Activated CD8-positive, alpha-beta memory T cell treated with anti-CD3 and anti-CD28 coated beads, Interleukin-2, amount 50 U/mL, for 24 hours (primary cell): Measurements from ENCODE around the gene ENKUR.
"Not testable (repeated sequence)": the region's sequence is repeated elsewhere in the genome, so short reads cannot be mapped to it uniquely, and the experiment has no call there.

ENCODE experiments used
- DNase-seq: peaks from one replicate; pipeline ENCODE4 v3.0.0-alpha.2; 2020; ENCODE audit errors: extremely low read depth

ENKUR gene

GRCh38 chr10:24973163-24973562 is 42.8 kb downstream of the ENKUR start:
- no peak for DNase-seq

DNA sequence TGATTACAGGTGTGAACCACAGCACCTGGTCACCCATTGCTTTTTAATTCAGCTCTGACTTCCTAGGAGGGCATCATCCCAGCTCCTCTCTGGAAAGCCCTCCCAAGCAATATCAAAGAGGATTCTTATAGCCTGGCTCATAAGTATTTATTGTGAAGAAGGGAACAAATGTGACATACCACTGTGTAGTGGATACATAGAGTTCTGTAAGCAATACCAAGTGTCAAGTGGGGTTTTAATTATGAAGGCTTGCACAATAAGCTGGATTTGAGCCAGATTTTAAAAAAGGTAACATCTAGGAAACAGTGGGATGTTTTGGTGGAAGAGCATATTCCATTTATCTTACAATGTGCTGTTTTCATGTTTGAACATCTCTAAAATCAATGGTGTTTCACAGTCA is 44.6 kb downstream of the ENKUR start:
- no peak for DNase-seq

DNA sequence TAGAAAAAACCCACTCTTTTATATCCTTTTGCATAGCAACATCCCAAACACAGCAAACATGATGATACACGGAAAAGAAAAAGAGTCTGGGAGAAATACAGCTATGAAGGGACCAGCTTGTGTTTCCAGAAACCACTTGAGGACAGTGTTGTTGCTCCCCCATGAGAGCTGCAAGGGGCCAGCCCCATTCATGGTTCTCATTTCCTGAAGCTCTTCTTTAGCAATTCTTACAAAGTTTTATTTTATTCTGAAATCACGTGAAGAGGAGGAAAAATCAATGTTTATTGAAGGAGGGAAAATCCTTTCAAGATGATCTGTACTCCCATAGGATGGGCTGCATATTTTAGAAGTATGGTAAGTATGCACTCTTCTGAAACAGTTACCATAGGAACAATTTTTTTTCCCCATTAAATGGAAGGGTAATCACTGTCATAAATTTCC is 46.1 kb downstream of the ENKUR start:
- DNase-seq, result no peak

- not testable (repeated sequence) for DNase-seq
Observed at GRCh38 chr10:24968951-24969350, 47.0 kb downstream of the ENKUR start.

GRCh38 chr10:24968349-24968748 is 47.6 kb downstream of the ENKUR start:
- DNase-seq, result no peak

DNA sequence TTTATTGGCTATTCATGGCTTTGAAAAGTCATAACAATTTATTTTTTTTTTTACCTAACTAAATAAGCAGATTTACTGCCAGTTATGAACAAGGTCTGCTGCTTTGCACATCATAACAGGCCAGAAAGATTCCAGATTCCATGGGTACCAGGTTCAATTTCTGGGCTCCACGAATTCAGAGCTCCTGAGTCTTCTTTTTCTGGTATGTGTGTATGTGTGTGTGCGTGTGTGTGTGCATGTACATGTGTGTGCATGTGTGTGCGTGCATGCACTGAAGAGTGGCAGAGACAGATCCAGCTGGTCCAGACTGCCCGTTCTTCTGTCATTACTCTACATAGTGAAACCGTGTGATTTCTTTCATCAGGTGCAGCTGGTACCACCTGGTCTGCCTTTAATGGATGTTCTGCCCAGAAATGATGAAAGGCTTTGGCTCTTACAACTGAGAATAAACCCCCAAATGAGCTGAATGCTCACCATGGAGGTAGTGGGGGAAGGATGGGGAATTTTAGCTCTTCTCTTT is 48.9 kb downstream of the ENKUR start:
- no peak for DNase-seq

DNA sequence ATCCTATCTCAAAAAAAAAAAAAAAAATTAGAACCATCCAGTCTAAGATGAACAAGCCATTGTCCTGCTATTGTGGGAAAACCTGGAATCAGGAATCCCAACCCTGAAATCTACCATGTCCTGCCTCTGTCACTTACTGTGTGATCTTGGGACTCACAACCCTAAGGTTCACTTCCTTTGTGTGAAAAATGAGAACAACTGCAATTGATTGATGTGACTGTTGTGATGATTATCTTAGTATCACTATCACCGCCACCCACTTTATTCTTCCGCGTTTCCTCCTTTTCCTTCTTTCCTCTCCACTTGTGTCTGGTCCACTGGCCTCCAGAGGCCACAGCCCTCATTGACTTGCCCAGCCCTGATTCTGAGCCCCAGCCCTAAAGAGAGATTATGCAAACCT is 50.9 kb downstream of the ENKUR start:
- DNase-seq, result no peak

GRCh38 chr10:24963521-24964041 is 52.4 kb downstream of the ENKUR start:
- DNase-seq, result no peak

GRCh38 chr10:24962995-24963394 is 53.0 kb downstream of the ENKUR start:
- no peak for DNase-seq

DNA sequence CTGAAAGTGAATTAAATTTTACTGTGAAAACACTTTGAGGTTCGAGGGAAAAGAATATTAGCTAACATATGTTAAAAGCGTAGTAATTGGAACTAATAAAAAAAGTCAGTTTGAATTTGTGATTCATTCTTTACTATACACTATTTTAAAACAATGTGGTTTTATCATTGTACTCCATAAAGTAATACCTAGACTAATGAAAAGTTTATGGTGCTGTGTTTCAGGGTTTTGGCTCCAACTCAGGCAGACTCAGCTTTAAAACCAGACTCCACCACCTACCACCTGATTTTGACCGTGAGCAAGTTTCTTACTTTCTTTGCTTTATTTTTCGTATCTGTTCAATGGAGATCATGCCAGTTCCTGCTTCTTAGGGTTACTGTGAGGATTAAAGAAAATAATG is 54.4 kb downstream of the ENKUR start:
- DNase-seq, result no peak

DNA sequence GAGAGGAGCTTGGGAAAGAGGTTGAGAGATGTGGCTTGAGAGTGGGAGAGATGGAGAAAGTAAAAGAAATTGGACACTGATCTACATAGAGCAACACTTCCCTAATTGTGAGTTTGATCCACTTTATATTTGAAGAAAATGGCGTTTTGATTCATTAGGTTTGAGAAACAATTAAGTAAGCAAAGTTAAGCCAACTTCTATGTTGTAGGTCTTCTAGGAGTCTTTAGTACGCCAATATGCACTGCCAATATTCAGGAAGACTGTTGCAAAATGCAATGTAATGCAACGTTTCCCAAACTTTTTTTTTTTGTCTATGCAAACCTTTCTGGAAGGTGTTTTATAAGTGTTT is 56.6 kb downstream of the ENKUR start:
- DNase-seq, result no peak

- no peak for DNase-seq
Observed at GRCh38 chr10:24958721-24959381, 57.1 kb downstream of the ENKUR start.

DNA sequence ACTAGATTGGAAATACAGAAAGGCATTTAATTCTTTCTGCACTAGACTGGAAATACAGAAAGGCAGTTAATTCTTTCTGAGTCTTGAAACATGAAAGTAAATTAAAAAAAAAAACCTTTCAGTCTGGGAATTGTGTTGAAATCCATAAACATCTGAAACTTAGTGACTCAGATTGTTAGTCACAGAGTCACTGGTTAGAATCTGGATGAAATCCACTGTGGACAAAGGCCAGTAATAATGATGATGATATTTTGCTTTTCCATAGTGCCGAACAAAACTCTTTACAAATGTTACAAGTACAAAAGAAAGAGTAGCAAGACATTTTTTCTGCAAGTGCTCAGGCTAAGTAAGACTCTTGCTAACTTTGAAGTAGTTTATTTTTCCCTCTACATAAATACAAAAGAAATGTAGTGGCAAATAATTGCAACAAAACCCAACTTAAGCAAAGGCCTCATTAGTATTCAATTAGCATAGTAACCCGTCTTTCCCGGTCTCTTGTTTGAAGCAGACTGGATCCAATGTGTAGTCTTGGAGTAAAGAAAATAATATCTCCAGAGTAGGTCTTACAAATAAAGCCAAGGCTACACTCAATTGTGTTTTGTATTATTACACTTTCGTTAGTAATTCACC is 57.8 kb downstream of the ENKUR start:
- DNase-seq, result no peak

DNA sequence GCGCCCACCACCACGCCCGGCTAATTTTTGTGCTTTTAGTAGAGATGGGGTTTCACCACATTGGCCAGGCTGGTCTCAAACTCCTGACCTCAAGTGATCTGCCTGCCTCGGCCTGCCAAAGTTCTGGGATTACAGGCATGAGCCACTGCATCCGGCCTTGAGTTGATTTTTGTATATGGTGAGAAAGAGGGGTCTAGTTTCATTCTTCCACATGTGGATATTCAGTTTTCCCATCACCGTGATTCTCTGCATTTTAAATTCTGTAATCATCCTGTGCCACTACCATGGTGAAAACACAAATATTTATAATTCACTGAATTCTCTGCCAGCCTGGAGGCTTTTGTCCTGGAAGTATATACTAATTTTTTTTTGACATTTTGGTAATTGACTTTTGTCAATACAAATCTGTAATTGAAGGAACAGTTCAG is 58.3 kb downstream of the ENKUR start:
- not testable (repeated sequence) for DNase-seq

DNA sequence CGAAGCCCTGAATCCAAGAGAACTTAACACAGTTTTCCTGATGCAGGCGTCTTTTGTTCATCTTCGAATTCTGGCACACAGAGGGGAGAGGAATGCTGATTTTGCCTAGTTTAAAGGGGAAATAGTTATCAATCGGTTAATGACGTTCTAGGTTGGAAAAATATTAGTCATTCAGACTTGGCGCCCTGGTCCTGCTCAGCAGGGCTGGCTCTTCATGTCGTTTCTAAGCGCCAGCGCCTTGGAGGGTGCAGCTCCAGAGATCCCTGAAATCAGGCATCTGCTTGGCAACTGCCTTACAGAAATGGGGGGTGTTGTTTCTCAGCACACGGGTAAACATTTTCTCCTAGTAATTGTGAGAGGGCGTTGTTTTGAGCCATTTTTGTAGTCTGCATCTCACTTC is 62.3 kb downstream of the ENKUR start:
- no peak for DNase-seq

DNA sequence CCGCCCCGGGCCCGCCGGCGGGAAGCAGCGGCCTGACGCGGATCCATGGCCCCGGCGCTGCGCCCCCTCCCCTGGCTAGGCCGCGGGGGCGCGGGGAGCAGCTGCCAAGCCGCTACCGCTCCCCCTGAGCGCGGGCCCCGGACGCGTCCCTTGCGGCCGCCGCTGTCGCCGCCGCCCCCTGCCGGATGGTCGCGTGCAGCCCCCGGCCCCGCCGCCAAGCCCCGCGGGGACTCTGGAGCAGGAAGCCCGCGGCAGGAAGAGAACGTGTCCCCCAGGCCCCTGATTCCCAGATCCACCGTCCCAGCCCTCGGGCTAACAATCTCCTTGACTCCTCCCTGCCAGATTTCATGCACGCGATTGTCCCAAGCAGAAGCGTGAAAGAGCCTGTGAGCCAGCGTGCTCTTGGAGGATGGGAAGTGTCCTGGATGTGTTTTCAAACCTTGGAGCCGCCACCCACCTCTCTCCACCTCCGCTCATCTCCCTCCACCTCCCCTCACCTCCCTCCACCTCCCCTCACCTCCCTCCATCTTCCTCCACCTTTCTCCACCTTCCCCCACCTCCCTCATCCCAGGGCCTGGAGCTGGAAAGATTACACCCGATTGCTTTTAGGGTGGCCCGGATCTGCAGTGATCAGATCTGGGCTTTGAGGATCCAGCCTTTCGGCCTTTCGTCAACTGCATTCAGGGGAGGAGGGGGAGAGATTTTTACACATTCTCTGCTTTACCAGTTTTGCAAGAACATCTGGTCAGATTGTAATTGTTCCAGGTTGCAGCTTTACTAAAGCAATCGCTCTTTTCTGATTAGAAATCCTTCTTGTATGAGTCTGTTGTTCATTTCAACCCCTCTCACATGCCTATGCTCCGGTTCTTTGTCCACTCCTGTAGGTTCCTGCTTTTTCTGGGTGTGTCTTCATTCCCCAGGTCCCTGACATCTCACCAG is 63.0 kb downstream of the ENKUR start:
- no peak for DNase-seq

DNA sequence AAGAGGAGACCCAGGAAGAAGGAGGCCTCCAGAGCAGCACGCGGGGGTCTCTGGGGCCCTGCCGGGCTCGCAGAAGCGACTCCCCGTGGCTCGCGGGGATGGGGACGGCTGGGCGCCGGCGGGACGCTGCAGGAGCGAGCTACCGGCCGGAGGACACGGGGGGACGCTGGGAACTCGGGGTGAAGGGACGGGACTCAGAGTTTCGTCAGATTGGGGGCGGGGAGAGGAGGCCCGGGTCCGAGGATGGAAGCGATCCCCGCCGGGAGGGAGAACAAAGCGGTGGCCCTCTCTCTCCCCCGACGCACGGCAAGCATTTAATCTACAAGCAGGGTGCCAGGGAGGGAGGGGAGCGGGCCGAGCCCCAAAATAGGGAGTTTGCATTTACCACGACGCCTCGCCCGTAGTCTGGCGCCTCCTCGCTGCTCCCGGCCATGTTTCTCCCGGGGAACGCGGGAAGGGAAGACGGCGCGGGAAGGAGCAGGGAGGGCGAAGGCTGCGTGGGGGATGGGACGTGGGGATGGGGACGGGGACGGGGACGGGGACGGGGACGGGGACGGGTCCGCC is 63.7 kb downstream of the ENKUR start, which contains the start of gene PRTFDC1:
Gene PRTFDC1 (minus strand): TSS at position 464 of the 564 bp plus-strand sequence. CDS start 31 bp downstream, at position 433.
- DNase-seq, result no peak

GRCh38 chr10:24951201-24952142 is 64.5 kb downstream of the ENKUR start:
- no peak for DNase-seq

DNA sequence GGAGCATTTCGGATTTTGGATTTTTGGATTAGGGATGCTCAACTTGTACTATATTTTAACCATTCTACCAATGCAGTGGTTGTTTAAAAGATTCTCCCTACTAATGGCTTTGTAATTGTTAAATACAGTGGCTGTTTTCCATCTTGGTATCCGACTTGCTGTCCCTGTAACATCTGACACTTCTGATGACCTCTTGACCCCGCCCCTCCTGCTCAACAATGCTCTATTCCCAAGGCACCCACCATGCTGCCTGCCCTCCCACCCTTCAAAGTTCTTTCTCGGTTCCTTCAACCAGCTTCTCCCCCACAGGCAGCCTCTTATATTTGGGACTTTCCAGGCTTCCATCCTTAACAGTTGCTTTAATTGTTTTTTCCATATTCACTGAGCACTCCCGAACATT is 65.5 kb downstream of the ENKUR start:
- no peak for DNase-seq

- no peak for DNase-seq
Observed at GRCh38 chr10:24949616-24950015, 66.3 kb downstream of the ENKUR start.
